ENCODE data around the gene C5orf47.

Gene C5orf47, protein sequence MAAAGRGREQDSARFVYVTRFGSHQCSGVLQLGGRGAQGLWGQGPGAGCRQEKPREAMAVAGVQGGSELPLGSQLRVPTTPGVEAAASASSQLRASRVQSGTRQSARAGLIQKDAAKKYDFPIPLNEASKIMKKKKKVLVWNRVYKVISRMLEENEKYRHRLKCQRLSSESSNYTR

DNA sequence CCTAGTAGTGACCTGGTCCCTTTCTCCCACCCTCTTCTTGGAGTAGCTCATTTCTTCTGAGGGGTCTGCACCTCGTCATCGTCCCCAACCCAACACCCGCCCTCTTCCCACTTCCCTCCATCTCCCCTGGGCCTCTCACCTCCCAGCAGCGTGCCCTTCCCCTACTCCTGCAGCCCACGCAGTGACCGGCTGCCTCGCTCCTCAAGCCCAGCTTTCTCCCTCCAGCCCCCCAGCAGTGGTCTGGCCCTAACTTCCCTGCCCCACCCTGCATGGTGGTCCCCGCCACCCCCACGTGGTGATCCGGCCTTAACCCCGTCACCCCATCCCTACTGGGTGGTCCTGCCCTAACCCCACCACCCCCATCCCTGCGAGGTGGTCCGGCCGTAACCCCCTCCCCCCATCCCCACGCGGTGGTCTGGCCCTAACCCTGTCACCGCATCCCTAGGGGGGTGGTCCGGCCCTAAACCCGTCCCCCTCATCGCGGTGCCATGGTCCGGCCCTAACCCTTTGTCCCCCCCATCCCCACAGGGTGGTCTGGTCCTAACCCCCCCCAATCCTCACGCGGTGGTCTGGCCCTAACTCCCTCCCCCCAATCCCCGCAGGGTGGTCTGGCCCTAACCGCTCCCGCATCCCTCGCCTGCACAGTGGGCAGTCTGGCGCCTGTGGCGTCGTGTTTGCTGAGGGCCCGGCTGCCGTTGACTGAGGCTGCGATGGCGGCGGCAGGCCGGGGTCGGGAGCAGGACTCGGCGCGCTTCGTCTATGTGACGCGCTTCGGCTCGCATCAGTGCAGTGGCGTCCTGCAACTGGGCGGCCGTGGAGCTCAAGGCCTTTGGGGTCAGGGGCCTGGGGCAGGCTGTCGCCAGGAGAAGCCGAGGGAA, at the start of gene C5orf47:
Gene C5orf47 (plus strand): TSS at position 617 of the 878 bp plus-strand sequence. CDS start 94 bp downstream, at position 711.
- TF ChIP-seq GATA2 (IDR thresholded peaks at IDR 0.05; ENCODE audit: low read depth, low read length): no peak
- no peak for TF ChIP-seq GATA3 (IDR thresholded peaks at IDR 0.05; ENCODE audit: low read depth, low read length)

DNA sequence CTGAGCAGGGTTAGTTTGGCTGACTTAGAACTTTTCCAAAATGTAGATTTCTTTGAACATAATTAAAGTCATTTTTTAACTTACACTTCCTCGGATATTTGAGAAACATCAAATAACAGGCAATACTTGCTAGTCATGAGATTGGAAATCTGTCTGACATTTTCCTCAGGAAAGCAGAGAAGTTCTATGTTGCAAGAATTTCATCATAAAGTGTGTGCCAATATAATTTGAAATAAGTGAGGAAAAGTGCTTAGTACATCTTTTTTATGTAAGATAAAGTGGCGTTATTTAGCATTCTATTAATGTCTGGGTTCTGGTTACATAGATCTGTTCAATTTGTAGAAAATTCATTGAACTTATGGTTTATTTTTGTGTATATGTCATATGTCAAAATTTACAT, 48.7 kb upstream of the C5orf47 start:
- no peak for TF ChIP-seq GATA3 (IDR thresholded peaks at IDR 0.05; ENCODE audit: low read depth, low read length)
- no peak for TF ChIP-seq GATA2 (IDR thresholded peaks at IDR 0.05; ENCODE audit: low read depth, low read length)

DNA sequence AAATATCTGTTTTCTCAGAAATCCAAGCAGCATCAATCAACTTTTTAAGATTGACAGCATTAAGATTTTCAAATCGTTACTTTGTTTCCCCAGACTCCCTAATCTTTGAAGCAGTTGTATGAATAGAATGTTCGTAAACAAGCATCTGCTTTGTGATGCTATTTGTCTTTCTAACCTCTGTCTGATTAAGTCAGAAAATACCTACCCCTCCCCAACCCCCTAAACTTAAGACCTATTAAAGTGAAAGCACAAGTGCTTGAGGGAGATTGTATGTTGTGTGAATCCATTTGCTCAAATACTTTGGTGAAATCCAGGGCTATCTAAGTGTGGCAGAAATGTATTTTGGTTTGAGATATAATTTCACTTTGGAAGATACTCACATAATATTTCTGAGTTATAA, 47.9 kb upstream of the C5orf47 start:
- TF ChIP-seq GATA2 (IDR thresholded peaks at IDR 0.05; ENCODE audit: low read depth, low read length): no peak
- TF ChIP-seq GATA3 (IDR thresholded peaks at IDR 0.05; ENCODE audit: low read depth, low read length): no peak

DNA sequence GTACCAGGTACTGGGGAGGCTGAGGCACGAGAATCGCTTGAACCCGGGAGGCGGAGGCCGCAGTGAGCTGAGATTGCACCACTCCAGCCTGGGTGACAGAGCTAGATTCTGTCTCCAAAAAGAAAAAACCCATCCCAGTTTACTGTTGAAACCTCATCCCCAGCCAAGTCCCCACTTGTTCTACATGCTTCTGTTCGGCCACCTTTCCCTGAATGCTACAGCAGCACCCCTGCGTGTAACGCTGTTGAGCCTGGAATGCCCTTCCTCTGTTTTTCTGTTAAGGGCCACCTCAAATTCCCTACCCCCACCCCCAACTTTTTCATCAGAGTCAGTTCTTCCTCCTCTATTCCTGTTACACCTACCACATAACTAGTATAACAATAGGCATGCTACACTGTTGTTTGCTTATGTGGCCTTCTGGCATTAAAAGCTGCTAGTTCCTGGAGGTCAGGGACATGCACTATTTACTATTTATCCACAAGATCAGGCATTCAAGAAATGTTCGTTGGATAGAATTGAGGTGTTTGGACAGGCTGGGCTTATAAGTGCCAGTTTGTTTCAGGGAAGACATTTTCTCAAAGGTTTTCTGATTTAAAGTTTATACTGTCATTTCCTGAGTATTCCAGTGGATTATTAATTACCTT, 47.1 kb upstream of the C5orf47 start:
- TF ChIP-seq GATA2 (IDR thresholded peaks at IDR 0.05; ENCODE audit: low read depth, low read length): no peak
- TF ChIP-seq GATA3 (IDR thresholded peaks at IDR 0.05; ENCODE audit: low read depth, low read length): no peak

DNA sequence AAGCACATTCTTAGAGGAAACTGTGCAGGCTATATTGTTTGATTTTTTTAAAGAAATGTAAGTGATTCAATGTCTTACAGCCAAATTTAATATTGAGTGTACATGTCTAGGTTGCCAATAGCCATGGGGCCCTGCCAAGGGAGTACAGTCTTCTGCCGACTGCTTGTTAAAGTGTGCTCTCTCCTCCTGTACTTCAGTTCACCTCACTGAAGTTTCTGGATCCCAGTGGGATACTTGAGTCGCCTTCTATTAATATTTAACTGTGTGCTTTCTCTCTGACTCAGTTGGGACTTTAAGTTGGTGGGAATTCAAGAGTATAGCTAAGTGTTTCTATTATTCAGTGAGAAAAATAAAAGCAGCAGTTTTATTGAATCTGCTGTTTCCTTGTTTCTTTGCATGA, 44.5 kb upstream of the C5orf47 start:
- TF ChIP-seq GATA3 (IDR thresholded peaks at IDR 0.05; ENCODE audit: low read depth, low read length) (no peak), GATA2 (IDR thresholded peaks at IDR 0.05; ENCODE audit: low read depth, low read length) (no peak)

DNA sequence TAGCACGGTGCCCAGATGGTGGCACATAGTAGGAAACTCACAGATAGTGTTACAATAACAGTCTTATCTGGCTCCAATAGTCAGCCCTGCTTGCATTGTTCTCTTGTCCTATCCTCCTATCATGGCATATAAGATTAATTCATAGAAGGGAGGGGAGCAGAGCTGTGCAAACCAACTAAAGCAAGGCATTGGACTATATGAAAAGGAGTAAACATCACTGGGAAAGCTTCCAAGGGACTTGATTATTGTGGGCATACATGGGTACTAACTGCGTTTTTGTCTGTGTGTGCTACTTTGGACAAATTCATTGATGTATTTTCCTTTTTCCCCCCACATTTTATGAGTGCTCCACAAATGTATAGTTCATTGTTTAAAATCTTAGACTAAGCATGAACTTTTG, 43.8 kb upstream of the C5orf47 start:
- TF ChIP-seq GATA3 (IDR thresholded peaks at IDR 0.05; ENCODE audit: low read depth, low read length): no peak
- no peak for TF ChIP-seq GATA2 (IDR thresholded peaks at IDR 0.05; ENCODE audit: low read depth, low read length)

DNA sequence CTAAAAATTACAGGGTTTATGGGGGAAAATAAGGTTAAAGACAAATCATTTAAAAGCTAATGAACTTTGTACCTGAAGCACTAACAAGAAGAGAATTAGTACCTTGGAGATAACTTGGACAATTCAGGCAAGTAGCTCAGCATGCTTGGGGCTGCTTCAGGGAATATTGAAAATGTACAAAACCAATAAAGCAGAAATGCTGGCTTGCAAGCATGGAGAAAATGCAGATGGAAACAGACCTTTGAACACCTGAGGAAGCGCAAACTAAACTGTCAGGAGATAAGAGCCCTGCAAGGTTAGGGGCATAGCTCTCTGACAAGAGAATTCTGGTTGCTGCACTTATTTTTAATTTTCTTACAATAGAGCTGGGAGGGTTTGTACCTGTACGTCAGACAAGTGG, 42.6 kb upstream of the C5orf47 start:
- TF ChIP-seq GATA2 (IDR thresholded peaks at IDR 0.05; ENCODE audit: low read depth, low read length) (no peak), GATA3 (IDR thresholded peaks at IDR 0.05; ENCODE audit: low read depth, low read length) (no peak)

DNA sequence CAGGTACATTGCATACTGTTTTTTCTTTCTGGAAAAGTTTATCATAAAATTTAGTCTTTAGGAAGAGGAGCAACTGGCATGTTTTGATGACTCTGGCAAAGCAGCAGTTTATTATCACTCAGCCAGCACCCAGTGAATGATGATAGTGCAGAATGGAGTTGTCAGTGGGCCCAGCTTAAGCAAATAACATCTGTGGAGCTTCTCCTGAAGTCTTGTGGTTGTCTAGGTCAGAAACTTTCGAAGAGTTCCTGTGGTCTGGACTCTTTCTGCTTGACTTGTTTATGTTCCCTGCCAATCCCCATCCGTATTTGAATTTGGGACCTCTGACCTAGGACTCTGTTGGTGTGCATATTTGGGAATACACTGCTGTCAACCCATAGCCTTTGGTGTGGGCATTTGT, 38.1 kb upstream of the C5orf47 start:
- no peak for TF ChIP-seq GATA2 (IDR thresholded peaks at IDR 0.05; ENCODE audit: low read depth, low read length)
- no peak for TF ChIP-seq GATA3 (IDR thresholded peaks at IDR 0.05; ENCODE audit: low read depth, low read length)

DNA sequence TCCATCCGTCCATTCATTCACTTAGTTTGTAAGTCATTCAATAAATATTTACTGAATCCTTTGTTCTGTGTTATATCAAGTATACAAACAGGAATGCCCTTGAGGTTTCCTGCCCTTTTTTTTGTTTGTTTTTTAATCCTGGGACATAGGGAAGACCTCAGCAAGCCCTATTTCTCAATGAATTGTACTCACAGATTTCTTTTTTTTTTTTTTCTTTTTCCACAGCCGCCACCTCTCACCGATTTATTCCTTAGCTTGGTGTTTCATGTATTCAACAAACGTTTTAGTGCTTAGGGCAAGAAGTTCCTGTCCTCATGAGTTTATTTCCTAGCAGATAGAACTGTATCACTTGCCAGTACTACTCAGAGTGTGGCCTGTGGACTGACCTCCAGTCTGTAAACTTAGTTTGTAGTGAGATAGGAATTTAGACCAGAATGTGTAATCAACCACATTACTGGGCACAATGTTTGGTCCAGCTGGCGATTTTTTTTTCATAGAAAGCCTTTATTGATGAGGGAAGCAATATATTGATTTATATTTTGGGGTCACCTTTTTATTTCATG, 35.4 kb upstream of the C5orf47 start:
- TF ChIP-seq GATA2 (IDR thresholded peaks at IDR 0.05; ENCODE audit: low read depth, low read length) (no peak), GATA3 (IDR thresholded peaks at IDR 0.05; ENCODE audit: low read depth, low read length) (no peak)

DNA sequence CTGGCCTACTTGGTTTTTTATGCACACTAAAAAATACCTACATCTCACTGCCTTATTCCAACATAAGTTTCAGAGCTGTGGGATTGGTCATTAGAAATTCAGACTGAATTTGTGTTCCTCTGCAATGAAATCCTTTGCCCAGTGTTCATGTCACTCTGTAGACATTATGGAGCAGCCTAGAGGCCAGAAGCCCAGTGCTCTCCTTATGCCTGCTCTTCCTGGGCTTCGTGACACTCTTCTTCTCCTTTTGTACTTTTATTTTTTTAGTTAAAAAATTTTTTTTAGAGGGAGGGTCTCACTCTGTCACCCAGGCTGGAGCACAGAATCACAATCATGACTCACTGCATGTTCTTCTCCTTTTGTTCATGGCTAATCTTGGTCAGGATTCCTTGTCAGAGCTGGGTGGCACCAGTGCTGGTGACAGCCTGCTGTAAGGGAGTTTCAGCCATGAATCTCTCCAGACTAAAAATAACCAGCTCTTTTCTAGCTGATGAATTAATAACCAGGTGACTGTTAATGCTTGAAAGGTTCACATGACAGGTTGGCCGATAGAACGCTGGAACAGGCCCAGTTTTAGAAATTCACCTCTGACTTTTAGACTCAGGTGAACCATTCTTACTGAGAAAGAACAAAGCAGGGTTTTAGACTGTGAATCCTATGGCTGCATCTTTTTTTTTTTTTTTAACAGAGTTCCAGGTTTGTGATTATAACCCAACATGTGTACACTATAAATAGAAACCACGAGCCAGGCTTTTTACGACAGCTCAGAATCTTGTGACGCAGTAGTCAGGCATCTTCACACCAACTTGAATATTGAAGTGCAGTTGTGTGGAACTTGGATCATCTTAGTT, 34.1 kb upstream of the C5orf47 start:
- no peak for TF ChIP-seq GATA3 (IDR thresholded peaks at IDR 0.05; ENCODE audit: low read depth, low read length)
- no peak for TF ChIP-seq GATA2 (IDR thresholded peaks at IDR 0.05; ENCODE audit: low read depth, low read length)

DNA sequence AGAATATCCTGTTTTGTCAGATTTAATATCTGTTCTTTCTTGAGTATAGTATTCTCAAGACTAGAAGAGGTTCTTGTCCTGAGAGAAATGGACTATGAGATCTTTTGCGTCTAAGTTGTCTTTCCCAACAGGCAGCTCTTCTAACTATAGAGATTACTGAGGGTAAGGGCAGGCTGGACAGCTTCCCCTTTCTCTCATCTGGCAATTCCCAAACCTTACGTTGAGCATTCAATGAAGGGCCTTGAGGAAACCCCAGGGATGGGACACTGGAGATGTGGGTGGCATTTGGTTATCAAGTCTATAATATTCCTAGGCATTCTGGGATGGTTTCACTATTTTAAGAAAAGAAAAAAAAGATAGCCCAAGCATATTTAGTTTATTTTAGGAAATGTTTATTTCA, 28.0 kb upstream of the C5orf47 start:
- TF ChIP-seq GATA2 (IDR thresholded peaks at IDR 0.05; ENCODE audit: low read depth, low read length) (no peak), GATA3 (IDR thresholded peaks at IDR 0.05; ENCODE audit: low read depth, low read length) (no peak)

DNA sequence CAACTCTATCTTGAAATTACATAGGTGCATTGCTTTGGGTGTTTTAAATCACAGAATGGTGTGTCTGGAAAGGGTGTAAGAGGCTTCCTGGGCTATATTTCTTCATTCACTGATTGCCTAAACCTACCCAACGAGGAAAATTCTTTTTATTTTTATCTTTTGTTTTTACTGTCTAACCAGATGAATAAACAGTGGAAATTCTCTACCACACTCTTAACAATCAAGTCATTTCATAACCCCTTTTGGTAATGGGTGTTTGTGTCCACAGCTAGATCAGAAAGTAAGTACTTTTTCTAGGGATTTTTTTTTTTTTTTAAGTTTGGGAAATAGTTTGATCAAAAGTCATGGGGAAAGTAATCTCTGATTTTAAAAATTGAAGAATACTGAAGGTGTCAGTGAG, 27.6 kb upstream of the C5orf47 start:
- TF ChIP-seq GATA3 (IDR thresholded peaks at IDR 0.05; ENCODE audit: low read depth, low read length): no peak
- no peak for TF ChIP-seq GATA2 (IDR thresholded peaks at IDR 0.05; ENCODE audit: low read depth, low read length)

DNA sequence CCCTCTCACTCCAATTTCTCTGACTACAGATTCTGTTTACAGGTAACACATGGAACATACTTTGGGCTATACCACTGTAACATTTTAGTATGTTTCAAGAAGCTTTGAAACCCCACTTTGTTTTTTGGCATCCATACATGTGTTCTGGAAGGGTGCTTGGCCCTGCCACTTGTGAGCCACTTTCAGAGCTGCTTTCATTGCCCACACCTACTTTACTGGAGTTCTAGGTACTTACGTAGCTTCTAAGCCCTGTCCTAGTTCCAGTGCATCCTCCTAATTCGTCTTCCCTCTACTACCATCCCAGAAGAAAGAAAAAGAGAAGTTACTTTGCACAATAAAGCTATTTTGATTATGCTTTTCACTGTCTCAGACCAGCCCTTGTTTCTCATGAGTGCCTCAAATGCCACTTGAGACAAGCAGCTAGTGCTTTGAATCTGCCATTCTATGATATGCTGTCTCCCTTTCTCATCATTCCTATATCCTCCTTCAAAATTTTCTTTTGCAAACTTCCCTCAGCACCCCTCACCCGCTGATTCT, 26.5 kb upstream of the C5orf47 start:
- TF ChIP-seq GATA3 (IDR thresholded peaks at IDR 0.05; ENCODE audit: low read depth, low read length): no peak
- TF ChIP-seq GATA2 (IDR thresholded peaks at IDR 0.05; ENCODE audit: low read depth, low read length): no peak
